Activated CD8-positive, alpha-beta memory T cell treated with anti-CD3 and anti-CD28 coated beads for 4 hours (primary cell): Measurements from ENCODE around the gene XYLT1.
"Not testable (repeated sequence)": the region's sequence is repeated elsewhere in the genome, so short reads cannot be mapped to it uniquely, and the experiment has no call there.

Experiments
- DNase-seq, 2 donors: peaks; one replicate each; pipeline ENCODE4 v3.0.0-alpha.2; 2020; ENCODE audit warnings: low read depth in 2 of 2

XYLT1 gene

GRCh38 chr16:17308186-17308585, 162.6 kb downstream of the XYLT1 start:
- DNase-seq = no peak

- DNase-seq = no peak
Observed at GRCh38 chr16:17307504-17307903, 163.3 kb downstream of the XYLT1 start.

- DNase-seq = no peak
Observed at GRCh38 chr16:17306745-17307144, 164.0 kb downstream of the XYLT1 start.

- DNase-seq = not testable (repeated sequence)
Observed at GRCh38 chr16:17306211-17306610, 164.5 kb downstream of the XYLT1 start.

GRCh38 chr16:17305694-17306093, 165.1 kb downstream of the XYLT1 start:
- peak in 1 of 2 donors; percentile 3 for DNase-seq

- DNase-seq = no peak
Observed at GRCh38 chr16:17304491-17305119, 166.2 kb downstream of the XYLT1 start.

GRCh38 chr16:17304106-17304490, 166.7 kb downstream of the XYLT1 start:
- no peak for DNase-seq

- no peak for DNase-seq
Observed at GRCh38 chr16:17303101-17303500, 167.7 kb downstream of the XYLT1 start.

GRCh38 chr16:17302620-17303019, 168.1 kb downstream of the XYLT1 start:
- no peak for DNase-seq

GRCh38 chr16:17302214-17302613, 168.5 kb downstream of the XYLT1 start:
- DNase-seq = no peak

GRCh38 chr16:17301593-17302135, 169.1 kb downstream of the XYLT1 start:
- DNase-seq = no peak

GRCh38 chr16:17301184-17301583, 169.6 kb downstream of the XYLT1 start:
- DNase-seq = no peak

- no peak for DNase-seq
Observed at GRCh38 chr16:17299790-17300189, 171.0 kb downstream of the XYLT1 start.

GRCh38 chr16:17298238-17298637, 172.5 kb downstream of the XYLT1 start:
- no peak for DNase-seq

GRCh38 chr16:17296431-17296830, 174.3 kb downstream of the XYLT1 start:
- no peak for DNase-seq

- no peak for DNase-seq
Observed at GRCh38 chr16:17295948-17296347, 174.8 kb downstream of the XYLT1 start.

GRCh38 chr16:17294856-17295255, 175.9 kb downstream of the XYLT1 start:
- DNase-seq = no peak

- DNase-seq = no peak
Observed at GRCh38 chr16:17293813-17294558, 176.8 kb downstream of the XYLT1 start.

- DNase-seq = no peak
Observed at GRCh38 chr16:17291289-17291688, 179.5 kb downstream of the XYLT1 start.

GRCh38 chr16:17289674-17290635, 180.8 kb downstream of the XYLT1 start:
- no peak for DNase-seq

GRCh38 chr16:17289050-17289449, 181.7 kb downstream of the XYLT1 start:
- DNase-seq = no peak

- no peak for DNase-seq
Observed at GRCh38 chr16:17287166-17287800, 183.5 kb downstream of the XYLT1 start.
